Right atrium auricular region (tissue), 2 donors: ENCODE results near the gene EVC. TPM values are rescaled to one million over a fixed set of nuclear protein-coding genes. Genes with fewer than 3 reads are reported as not detected.

ENCODE experiments used
- total RNA-seq, 2 donors: library from RNA; depleted of rRNA; stranded (reverse); fragments of >200 nt; gene quantifications; one replicate each; pipeline ENCODE4 v1.1.0, GENCODE V29; 2016

EVC gene
- total RNA-seq, 2 donors from 2014 or later: 8.6 to 14.1 TPM

Other genes with a start within 250 kb of the EVC start
- 1 to 10 TPM; 2.6 to 7.0 TPM for gene EVC2, start 2.6 kb upstream of the EVC start, total RNA-seq
- 1 to 10 TPM in 1 of 2 donors, under 1 TPM in 1; 0.37 to 1.1 TPM for gene CRMP1, start 181.9 kb downstream of the EVC start, total RNA-seq